Calu3 (cell line): ENCODE data around the gene MECR. TPM values are rescaled to one million over a fixed set of nuclear protein-coding genes. Genes with fewer than 3 reads are reported as not detected.

Source experiments
- BruUV-seq: library from RNA; stranded (reverse); fragments of 400-500 nt; replicated peaks from 2 replicates; lab custom pipeline; 2021; lab: Mats Ljungman, UMichigan
- CTCF ChIA-PET: fragments of 300-600 bp; sonication (Branson Sonifier 250); formaldehyde crosslinking; loops from one replicate; lab custom pipeline; 2022; ENCODE audit warnings: antibody characterized with exemption; lab: Charles Lee
- DNase-seq: peaks from one replicate; pipeline ENCODE4 v3.0.0; 2022
- H3K27ac Mint-ChIP-seq: one replicate; pipeline ENCODE4 v1.8.0; 2022; ENCODE audit warnings: mixed read lengths; ENCODE audit not compliant: unreplicated experiment
- H3K27me3 Mint-ChIP-seq: one replicate; pipeline ENCODE4 v1.8.0; 2022; ENCODE audit warnings: mixed read lengths; ENCODE audit not compliant: unreplicated experiment
- H3K36me3 Mint-ChIP-seq: one replicate; pipeline ENCODE4 v1.8.0; 2022; ENCODE audit warnings: mild to moderate bottlenecking, moderate library complexity, mixed read lengths; ENCODE audit not compliant: insufficient read depth, unreplicated experiment
- H3K4me1 Mint-ChIP-seq: one replicate; pipeline ENCODE4 v1.8.0; 2022; ENCODE audit warnings: mild to moderate bottlenecking, low read depth, mixed read lengths; ENCODE audit not compliant: unreplicated experiment
- H3K4me3 Mint-ChIP-seq: one replicate; pipeline ENCODE4 v1.8.0; 2022; ENCODE audit warnings: mild to moderate bottlenecking, low read depth, moderate library complexity, mixed read lengths; ENCODE audit not compliant: unreplicated experiment
- H3K9me3 Mint-ChIP-seq: one replicate; pipeline ENCODE4 v1.8.0; 2022; ENCODE audit warnings: low read depth, mixed read lengths; ENCODE audit not compliant: unreplicated experiment
- intact Hi-C: fragments of 100-400 bp; cut with micrococcal nuclease; formaldehyde crosslinking; loops from one replicate; pipeline ENCODE4 v1.10.0; 2022; ENCODE audit not compliant: unreplicated experiment
- total RNA-seq: library from RNA; stranded (reverse); gene quantifications from 2 replicates; pipeline ENCODE4 v1.2.3, GENCODE V29; 2022
- TF ChIP-seq, protein P1 (sequence below): fragments of 200-600 bp; IDR thresholded peaks from one replicate; pipeline ENCODE4 v1.8.0; 2022; ENCODE audit warnings: antibody characterized with exemption; ENCODE audit not compliant: unreplicated experiment

MECR gene
- total RNA-seq, 1 experiment from 2014 or later = 46.8 TPM

DNA sequence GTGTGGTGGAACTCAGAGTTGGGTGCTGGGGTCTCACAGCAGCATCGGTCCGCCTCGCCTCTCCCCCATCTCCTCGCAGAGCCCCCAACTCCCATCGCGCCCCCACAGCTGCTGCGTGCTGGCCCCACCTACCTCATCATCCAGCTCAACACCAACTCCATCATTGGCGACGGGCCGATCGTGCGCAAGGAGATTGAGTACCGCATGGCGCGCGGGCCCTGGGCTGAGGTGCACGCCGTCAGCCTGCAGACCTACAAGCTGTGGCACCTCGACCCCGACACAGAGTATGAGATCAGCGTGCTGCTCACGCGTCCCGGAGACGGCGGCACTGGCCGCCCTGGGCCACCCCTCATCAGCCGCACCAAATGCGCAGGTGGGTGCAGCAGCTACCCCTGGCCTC, 29.8 kb upstream of the MECR start:
- no peak for DNase-seq
- no TSS peak for BruUV-seq
- intact Hi-C loops = no loop called here
- Mint-ChIP-seq H3K27me3 (no peaks in the 10 kb centered on the region), H3K4me3 (no peak overlapping the region), H3K4me1 (peaks cover 19% of the 10 kb centered on the region), H3K9me3 (no peaks in the 10 kb centered on the region), H3K27ac (no peak overlapping the region), H3K36me3 (peaks cover 3% of the 10 kb centered on the region)
- TF ChIP-seq, protein P1, sequence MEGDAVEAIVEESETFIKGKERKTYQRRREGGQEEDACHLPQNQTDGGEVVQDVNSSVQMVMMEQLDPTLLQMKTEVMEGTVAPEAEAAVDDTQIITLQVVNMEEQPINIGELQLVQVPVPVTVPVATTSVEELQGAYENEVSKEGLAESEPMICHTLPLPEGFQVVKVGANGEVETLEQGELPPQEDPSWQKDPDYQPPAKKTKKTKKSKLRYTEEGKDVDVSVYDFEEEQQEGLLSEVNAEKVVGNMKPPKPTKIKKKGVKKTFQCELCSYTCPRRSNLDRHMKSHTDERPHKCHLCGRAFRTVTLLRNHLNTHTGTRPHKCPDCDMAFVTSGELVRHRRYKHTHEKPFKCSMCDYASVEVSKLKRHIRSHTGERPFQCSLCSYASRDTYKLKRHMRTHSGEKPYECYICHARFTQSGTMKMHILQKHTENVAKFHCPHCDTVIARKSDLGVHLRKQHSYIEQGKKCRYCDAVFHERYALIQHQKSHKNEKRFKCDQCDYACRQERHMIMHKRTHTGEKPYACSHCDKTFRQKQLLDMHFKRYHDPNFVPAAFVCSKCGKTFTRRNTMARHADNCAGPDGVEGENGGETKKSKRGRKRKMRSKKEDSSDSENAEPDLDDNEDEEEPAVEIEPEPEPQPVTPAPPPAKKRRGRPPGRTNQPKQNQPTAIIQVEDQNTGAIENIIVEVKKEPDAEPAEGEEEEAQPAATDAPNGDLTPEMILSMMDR = no peak
- CTCF ChIA-PET = no interaction called here

DNA sequence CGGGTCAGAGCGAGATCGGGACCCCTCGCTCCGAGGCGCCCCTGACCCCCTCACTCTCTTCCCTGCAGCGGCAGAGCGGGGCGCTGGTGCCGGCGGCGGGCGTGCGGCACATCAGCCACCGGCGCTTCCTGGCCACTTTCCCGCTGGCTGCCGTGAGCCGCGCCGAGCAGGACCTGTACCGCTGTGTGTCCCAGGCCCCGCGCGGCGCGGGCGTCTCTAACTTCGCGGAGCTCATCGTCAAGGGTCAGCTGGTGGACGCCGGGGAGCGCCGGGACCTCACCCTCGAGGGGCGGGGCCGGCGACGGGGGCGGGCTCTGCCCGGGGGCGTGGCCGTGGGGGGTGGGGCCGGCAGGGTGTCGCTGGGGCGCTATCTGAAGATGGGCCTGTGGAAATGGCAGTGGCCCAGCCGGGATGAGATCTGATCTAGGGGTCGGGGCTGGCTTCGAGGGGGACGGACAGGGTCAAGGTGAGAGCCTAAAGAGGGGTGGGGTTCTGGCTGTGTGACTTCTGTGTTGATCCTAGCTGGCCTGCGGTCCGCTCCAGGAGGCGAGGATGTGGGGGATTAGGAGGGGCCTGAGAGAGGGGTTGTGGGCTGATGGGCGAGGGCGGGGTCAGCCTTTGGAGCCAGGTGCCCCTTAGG, 29.2 kb upstream of the MECR start:
- no peak overlapping the region for H3K4me3 Mint-ChIP-seq
- peaks cover 22% of the 10 kb centered on the region for H3K4me1 Mint-ChIP-seq
- H3K36me3 Mint-ChIP-seq = no peaks in the 10 kb centered on the region
- H3K9me3 Mint-ChIP-seq = no peaks in the 10 kb centered on the region
- TF ChIP-seq, protein P1 = no peak
- no TSS peak for BruUV-seq
- H3K27ac Mint-ChIP-seq = no peak overlapping the region
- intact Hi-C loops = no loop called here
- no peak for DNase-seq
- CTCF ChIA-PET = no interaction called here
- H3K27me3 Mint-ChIP-seq = no peaks in the 10 kb centered on the region

DNA sequence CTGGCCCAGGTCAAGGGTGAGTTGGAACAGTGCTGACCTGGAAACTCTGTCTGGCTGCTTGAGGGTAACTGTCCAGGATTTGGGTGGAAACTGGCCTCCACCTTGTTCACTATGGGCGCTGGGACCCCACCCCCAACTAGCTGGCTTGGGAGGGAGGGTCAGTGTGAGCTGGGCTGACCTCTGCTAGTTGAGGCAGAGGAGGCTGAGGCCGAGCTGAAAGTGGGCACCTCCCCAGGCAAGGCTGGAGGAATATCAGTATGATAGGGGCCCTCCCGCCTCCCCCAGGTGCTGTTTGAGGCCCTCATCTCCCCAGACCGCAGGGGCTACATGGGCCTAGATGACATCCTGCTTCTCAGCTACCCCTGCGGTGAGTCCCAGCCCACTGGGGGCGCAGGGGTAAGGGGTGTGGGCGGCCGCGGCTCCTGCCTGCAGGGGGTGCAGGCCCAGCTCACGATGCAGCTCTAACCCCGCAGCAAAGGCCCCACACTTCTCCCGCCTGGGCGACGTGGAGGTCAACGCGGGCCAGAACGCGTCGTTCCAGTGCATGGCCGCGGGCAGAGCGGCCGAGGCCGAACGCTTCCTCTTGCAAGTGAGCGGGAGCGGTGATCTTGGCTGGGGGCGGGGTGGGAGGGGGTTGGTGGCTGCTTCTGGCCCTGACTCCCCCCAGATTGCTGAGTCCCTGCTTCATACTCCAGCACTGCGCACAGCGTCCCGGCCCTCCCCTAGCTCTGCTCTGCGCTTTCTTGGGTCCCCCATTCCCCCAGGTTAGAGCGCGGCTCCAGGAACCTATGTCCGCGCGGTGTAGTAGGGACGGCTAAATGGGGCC, 28.5 kb upstream of the MECR start:
- intact Hi-C loops = no loop called here
- Mint-ChIP-seq H3K4me1 (peaks cover 22% of the 10 kb centered on the region), H3K4me3 (no peak overlapping the region), H3K27me3 (no peaks in the 10 kb centered on the region), H3K27ac (no peak overlapping the region), H3K9me3 (no peaks in the 10 kb centered on the region), H3K36me3 (no peaks in the 10 kb centered on the region)
- CTCF ChIA-PET = interaction anchor here (0.6 kb wide), 1 partner anchor 12 kb away, joined by 4 read pairs; no protein-coding TSS in a partner anchor
- DNase-seq = no peak
- BruUV-seq = no TSS peak
- TF ChIP-seq, protein P1 = no peak

DNA sequence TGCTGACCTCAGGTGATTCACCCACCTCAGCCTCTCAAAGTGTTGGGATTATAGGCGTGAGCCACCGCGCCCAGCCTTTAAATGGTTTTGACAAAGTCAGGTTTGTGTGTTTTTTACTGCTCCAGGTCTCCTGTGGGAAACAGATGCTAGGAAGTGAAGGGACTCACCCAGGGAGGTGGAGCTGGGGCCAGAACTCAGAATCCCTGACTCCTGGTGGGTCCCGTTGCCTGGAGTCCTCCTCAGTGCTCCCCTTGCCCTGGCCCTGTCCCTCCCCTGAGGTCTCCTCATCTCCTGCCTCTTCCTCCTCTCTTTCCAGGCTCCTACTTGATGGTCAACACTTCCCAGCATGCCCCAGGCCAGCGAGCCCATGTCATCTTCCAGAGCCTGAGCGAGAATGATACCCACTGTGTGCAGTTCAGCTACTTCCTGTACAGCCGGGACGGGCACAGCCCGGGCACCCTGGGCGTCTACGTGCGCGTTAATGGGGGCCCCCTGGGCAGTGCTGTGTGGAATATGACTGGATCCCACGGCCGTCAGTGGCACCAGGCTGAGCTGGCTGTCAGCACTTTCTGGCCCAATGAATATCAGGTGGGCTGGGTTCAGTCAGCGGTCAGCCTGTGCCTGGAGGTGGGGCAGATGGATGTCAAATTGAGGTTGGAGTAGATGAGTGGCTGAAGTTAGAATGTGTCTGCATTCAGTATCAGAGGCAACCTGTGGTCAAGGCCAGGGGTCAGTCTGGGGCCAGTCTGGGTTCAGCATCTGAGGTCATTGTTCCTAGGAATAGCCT, 27.6 kb upstream of the MECR start:
- no peak overlapping the region for H3K4me3 Mint-ChIP-seq
- intact Hi-C loops = no loop called here
- DNase-seq = no peak
- TF ChIP-seq, protein P1 = no peak
- peaks cover 22% of the 10 kb centered on the region for H3K4me1 Mint-ChIP-seq
- no peaks in the 10 kb centered on the region for H3K9me3 Mint-ChIP-seq
- no peaks in the 10 kb centered on the region for H3K36me3 Mint-ChIP-seq
- BruUV-seq = no TSS peak
- no peaks in the 10 kb centered on the region for H3K27me3 Mint-ChIP-seq
- CTCF ChIA-PET = interaction anchor here (1.1 kb wide), 1 partner anchor 13 kb away, joined by 4 read pairs; no protein-coding TSS in a partner anchor
- no peak overlapping the region for H3K27ac Mint-ChIP-seq
